ENCODE results near the gene SNAPC2.
A peak's percentile ranks its signal among the peaks of the same experiment; 100 is the strongest.
"Not testable (repeated sequence)": the region's sequence is repeated elsewhere in the genome, so short reads cannot be mapped to it uniquely, and the experiment has no call there.

Gene SNAPC2

GRCh38 chr19:7909471-7910067 is 10.6 kb upstream of the SNAPC2 start:
- DNase-seq (ENCODE audit: low read depth), result no peak

- no peak for DNase-seq (ENCODE audit: low read depth)
Measured at GRCh38 chr19:7910321-7911161, 9.6 kb upstream of the SNAPC2 start.

- no peak for DNase-seq (ENCODE audit: low read depth)
Measured at GRCh38 chr19:7911508-7912143, 8.5 kb upstream of the SNAPC2 start.

GRCh38 chr19:7912144-7912696 is 7.9 kb upstream of the SNAPC2 start:
- no peak for DNase-seq (ENCODE audit: low read depth)

- DNase-seq (ENCODE audit: low read depth), result no peak
Measured at GRCh38 chr19:7912697-7913564, 7.2 kb upstream of the SNAPC2 start.

GRCh38 chr19:7913652-7914051 is 6.5 kb upstream of the SNAPC2 start:
- no peak for DNase-seq (ENCODE audit: low read depth)

GRCh38 chr19:7914099-7914498 is 6.0 kb upstream of the SNAPC2 start:
- no peak for DNase-seq (ENCODE audit: low read depth)

GRCh38 chr19:7914598-7915045 is 5.5 kb upstream of the SNAPC2 start, which contains the start of gene TGFBR3L:
Gene TGFBR3L (plus strand): TSS chr19:7914830.
- no peak for DNase-seq (ENCODE audit: low read depth)

GRCh38 chr19:7915250-7916102 is 4.7 kb upstream of the SNAPC2 start:
- no peak for DNase-seq (ENCODE audit: low read depth)

- no peak for DNase-seq (ENCODE audit: low read depth)
Measured at GRCh38 chr19:7916103-7916954, 3.8 kb upstream of the SNAPC2 start.

GRCh38 chr19:7916955-7917266 is 3.2 kb upstream of the SNAPC2 start:
- DNase-seq (ENCODE audit: low read depth), result no peak

- no peak for DNase-seq (ENCODE audit: low read depth)
Measured at GRCh38 chr19:7917267-7918061, 2.7 kb upstream of the SNAPC2 start.

- not testable (repeated sequence) for DNase-seq (ENCODE audit: low read depth)
Measured at GRCh38 chr19:7918062-7918614, 2.0 kb upstream of the SNAPC2 start.

- DNase-seq (ENCODE audit: low read depth), result no peak
Measured at GRCh38 chr19:7918615-7919421, 1.3 kb upstream of the SNAPC2 start.

- peak; percentile 96 for DNase-seq (ENCODE audit: low read depth)
Measured at GRCh38 chr19:7920519-7921301, 572 bp downstream of the SNAPC2 start.

GRCh38 chr19:7921302-7921966 is 1.3 kb downstream of the SNAPC2 start:
- DNase-seq (ENCODE audit: low read depth), result no peak

All from CMK (cell line).